Lung (tissue), 13 donors: ENCODE results near the gene GDPD2. TPM values are rescaled to one million over a fixed set of nuclear protein-coding genes. Genes with fewer than 3 reads are reported as not detected.
A peak's percentile ranks its signal among the peaks of the same experiment; 100 is the strongest.

Experiments used
- ATAC-seq: fragments of 200-7000 bp; cut with Tn5 transposase; one replicate; pipeline ENCODE4 v1.9.1; 2020; ENCODE audit warnings: moderate number of reproducible peaks; ENCODE audit not compliant: insufficient read depth, low FRiP score
- DNase-seq, 3 donors: peaks; one replicate each; pipeline ENCODE4 v3.0.0-alpha.2; 2013 to 2017
- H3K27ac ChIP-seq, 2 donors: one replicate each; pipeline ENCODE4 v1.5.1; 2013; ENCODE audit warnings: mild to moderate bottlenecking in 2 of 2, moderate library complexity in 2 of 2, control low read depth in 1 of 2, inconsistent platforms in 1 of 2, low read depth in 1 of 2, low read length in 1 of 2
- H3K27me3 ChIP-seq, 3 donors: one replicate each; pipeline ENCODE4 v1.5.1; 2013; ENCODE audit warnings: low read length in 2 of 3; ENCODE audit not compliant: control insufficient read depth in 3 of 3, insufficient read depth in 3 of 3
- H3K36me3 ChIP-seq, 4 donors: one replicate each; pipeline ENCODE4 v1.5.1; 2013; ENCODE audit warnings: low read length in 4 of 4, mild to moderate bottlenecking in 1 of 4, moderate library complexity in 1 of 4; ENCODE audit not compliant: control insufficient read depth in 4 of 4, insufficient read depth in 4 of 4
- H3K4me1 ChIP-seq, 5 donors: one replicate each; pipeline ENCODE4 v1.5.1; 2013; ENCODE audit warnings: low read length in 5 of 5, mild to moderate bottlenecking in 2 of 5, moderate library complexity in 1 of 5; ENCODE audit not compliant: control insufficient read depth in 5 of 5, insufficient read depth in 5 of 5
- H3K4me3 ChIP-seq: one replicate; pipeline ENCODE4 v1.5.1; 2013; ENCODE audit warnings: mild to moderate bottlenecking, control low read depth, moderate library complexity
- H3K9ac ChIP-seq, 2 donors: one replicate each; pipeline ENCODE4 v1.5.1; 2013; ENCODE audit warnings: low read length in 2 of 2, control low read depth in 1 of 2; ENCODE audit not compliant: insufficient read depth in 1 of 2
- H3K9me3 ChIP-seq, 4 donors: one replicate each; pipeline ENCODE4 v1.5.1; 2013; ENCODE audit warnings: low read length in 3 of 4, mild to moderate bottlenecking in 1 of 4, moderate library complexity in 1 of 4; ENCODE audit not compliant: control insufficient read depth in 4 of 4, insufficient read depth in 3 of 4
- CTCF ChIP-seq: IDR thresholded peaks from 2 replicates; pipeline ENCODE4 v1.5.1; 2012; ENCODE audit warnings: mild to moderate bottlenecking; ENCODE audit errors: control extremely low read depth, extremely low read depth
- WGBS, 2 donors: extraction: QIAGEN DNeasy Blood & Tissue Kit; methylation state at CpG; one replicate each; pipeline ENCODE4 v1.1.7; 2013; 5-methylcytosine and 5-hydroxymethylcytosine counted together
- polyA plus RNA-seq, 2 donors: library from polyadenylated mRNA; stranded (reverse); fragments of 200-250 nt; gene quantifications; one replicate each; pipeline ENCODE4 v1.2.1, GENCODE V29; 2013
- small RNA-seq: library from RNA; depleted of rRNA; stranded (forward); fragments of <200 nt; gene quantifications from one replicate; pipeline ENCODE3, GENCODE V24; 2014; ENCODE audit warnings: low replicate concordance
- total RNA-seq, 2 donors: library from RNA; depleted of rRNA in 1 of 2; stranded (reverse); fragments of >200 nt in 1 of 2; gene quantifications; one replicate each; pipeline ENCODE4 v1.2.1, GENCODE V29; 2014 to 2021
- donor health status: control.
- donor health status: control.
- donor health status: Bipolar disorder and iron deficiency.
- donor health status: healthy.
- donor health status: DM: yes; HTN: yes; CAD: no.

GDPD2 gene
- total and polyA plus RNA-seq, 4 donors, result not detected

DNA sequence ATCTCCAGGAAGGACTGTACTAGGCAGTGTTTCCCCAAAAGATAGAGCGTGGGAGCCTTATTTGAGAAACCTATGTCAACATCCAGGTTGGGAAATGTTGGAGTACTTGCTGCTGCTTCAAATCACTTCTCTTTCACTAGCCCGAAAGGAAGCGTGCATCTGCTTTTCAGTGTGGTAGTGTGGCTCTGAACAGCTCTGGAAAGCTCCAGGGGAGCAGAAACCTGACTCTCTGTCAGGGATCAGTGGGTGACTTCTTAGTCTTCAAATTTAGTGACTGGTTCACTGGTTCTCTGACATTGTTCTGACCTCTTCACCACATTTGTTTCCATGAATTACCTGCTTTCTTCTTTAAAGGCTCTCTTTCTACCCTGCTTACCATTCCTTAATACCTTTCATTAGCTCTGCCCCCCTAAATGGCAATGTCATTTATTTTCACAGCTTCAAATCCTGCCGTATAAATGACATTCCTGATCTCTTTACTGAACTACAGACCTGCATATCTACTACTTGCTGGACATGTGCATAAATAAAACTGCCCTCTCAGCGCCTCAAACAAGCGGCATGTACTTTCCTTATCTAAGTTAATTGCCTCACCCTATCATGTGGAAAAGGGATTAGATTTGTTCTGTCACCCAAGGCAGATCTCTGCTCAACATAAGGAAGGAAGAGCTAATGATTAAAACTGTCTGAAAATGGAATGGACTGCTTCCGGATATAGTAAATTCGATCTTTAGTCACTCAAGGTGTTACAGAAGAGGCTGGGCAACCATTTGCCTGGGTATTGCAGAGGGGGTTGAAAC lies 58.6 kb downstream of the GDPD2 start:
- DNase-seq (no peak), ATAC-seq (peak; percentile 15)
- WGBS, 2 donors, result 63 to 69% methylated on average over 8 of the region's 8 CpGs
- Histone ChIP-seq H3K4me1 (peaks cover 0 to 16% (median 6%) of the 10 kb centered on the region in 5 donors), H3K27me3 (no peaks in the 10 kb centered on the region), H3K9ac (no peak overlapping the region), H3K36me3 (no peaks in the 10 kb centered on the region), H3K27ac (peak overlapping the region in 1 of 2 donors; percentile 90), H3K9me3 (no peaks in the 10 kb centered on the region), H3K4me3 (no peak overlapping the region)
- TF ChIP-seq CTCF, result no peak

- no peaks in the 10 kb centered on the region for H3K36me3 ChIP-seq
- H3K27ac ChIP-seq, result peak overlapping the region in 1 of 2 donors; percentile 45
- ATAC-seq (no peak), DNase-seq (no peak)
- 93% methylated on average over 2 of the region's 2 CpGs; no CpG with 5 or more reads in 1 of the 2 donors for WGBS, 2 donors
- no peak for TF ChIP-seq CTCF
- no peak overlapping the region for H3K9ac ChIP-seq
- H3K27me3 ChIP-seq, result no peaks in the 10 kb centered on the region
- H3K4me3 ChIP-seq, result no peak overlapping the region
- H3K9me3 ChIP-seq, result no peaks in the 10 kb centered on the region
- H3K4me1 ChIP-seq, result peaks cover 0 to 13% (median 6%) of the 10 kb centered on the region in 5 donors
Observed at GRCh38 chrX:70482300-70482699, 59.2 kb downstream of the GDPD2 start.

Small RNA genes lying within 50 kb of the gene (small RNA-seq; reads per million reads assigned to genes)
- gene RNU4-81P (not detected), gene RNY4P23 (2.0 reads per million, percentile 90 among the genes with 10 or more reads in this experiment)

Other genes with a start within 250 kb of the GDPD2 start
- not detected for gene DGAT2L6, start 245.8 kb upstream of the GDPD2 start, total RNA-seq
- gene DGAT2L6, start 245.8 kb upstream of the GDPD2 start, polyA plus RNA-seq, result not detected
- gene AWAT1, start 188.7 kb upstream of the GDPD2 start, total RNA-seq, result not detected
- not detected for gene AWAT1, start 188.7 kb upstream of the GDPD2 start, polyA plus RNA-seq
- 1 to 10 TPM in 1 of 2 donors, under 1 TPM in 1; 0.37 to 1.3 TPM for gene P2RY4, start 163.1 kb upstream of the GDPD2 start, total RNA-seq
- gene P2RY4, start 163.1 kb upstream of the GDPD2 start, polyA plus RNA-seq, result under 1 TPM; 0.06 to 0.08 TPM
- not detected for gene ARR3, start 155.0 kb upstream of the GDPD2 start, total RNA-seq
- not detected for gene ARR3, start 155.0 kb upstream of the GDPD2 start, polyA plus RNA-seq
- not detected for gene RAB41, start 141.1 kb upstream of the GDPD2 start, total RNA-seq
- not detected for gene RAB41, start 141.1 kb upstream of the GDPD2 start, polyA plus RNA-seq
- 10 to 100 TPM; 25.6 to 26.3 TPM for gene PDZD11, start 133.4 kb upstream of the GDPD2 start, total RNA-seq
- gene PDZD11, start 133.4 kb upstream of the GDPD2 start, polyA plus RNA-seq, result 10 to 100 TPM; 29.8 to 55.9 TPM
- gene KIF4A, start 133.2 kb upstream of the GDPD2 start, total RNA-seq, result 1 to 10 TPM in 1 of 2 donors, under 1 TPM in 1; 0.61 to 2.4 TPM
- gene KIF4A, start 133.2 kb upstream of the GDPD2 start, polyA plus RNA-seq, result under 1 TPM; 0.33 to 0.66 TPM
- 10 to 100 TPM; 26.7 to 31.5 TPM for gene DLG3, start 21.5 kb downstream of the GDPD2 start, total RNA-seq
- 10 to 100 TPM in 1 of 2 donors, 1 to 10 TPM in 1; 9.3 to 10.5 TPM for gene DLG3, start 21.5 kb downstream of the GDPD2 start, polyA plus RNA-seq